ENCODE measurements around the gene AGBL4. TPM values are rescaled to one million over a fixed set of nuclear protein-coding genes. Genes with fewer than 3 reads are reported as not detected.

AGBL4 gene
- total and polyA plus RNA-seq, 8 donors = 0.32 to 1.3 (median 0.87) TPM

DNA sequence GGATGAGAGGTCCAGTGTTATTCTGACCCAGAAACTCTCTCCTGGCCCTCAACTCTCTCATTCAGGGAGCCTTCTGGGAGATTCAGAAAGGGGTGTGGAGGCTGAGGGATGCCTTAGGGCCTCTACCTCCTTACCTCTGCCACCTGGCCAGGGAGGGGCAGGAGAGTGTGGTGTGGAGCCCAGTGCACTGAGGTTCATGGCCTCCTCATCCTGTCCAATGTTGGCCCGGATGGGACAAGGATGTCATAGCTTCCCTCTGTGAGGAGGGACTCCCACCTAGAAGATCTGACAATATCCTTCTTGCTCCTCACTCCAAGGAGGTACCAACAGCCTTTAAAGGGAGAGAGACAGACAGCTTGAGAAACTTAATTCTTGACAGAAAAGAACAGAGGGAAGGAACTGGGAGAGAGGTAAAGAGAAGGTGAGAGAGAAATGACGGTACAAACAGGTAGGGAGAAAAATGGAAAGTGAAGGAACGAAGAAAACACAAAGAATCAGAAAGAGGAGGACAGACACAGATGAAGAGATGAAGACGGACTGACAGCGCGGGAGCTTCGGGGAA lies 1247.8 kb downstream of the AGBL4 start:
- Histone ChIP-seq H3K4me3 (peak overlapping the region; percentile 56 to 57), H3K9me3 (no peaks in the 10 kb centered on the region), H3K36me3 (no peaks in the 10 kb centered on the region), H3K27ac (peak overlapping the region in 1 of 2 donors; percentile 48), H3K4me1 (peaks cover 6 to 19% of the 10 kb centered on the region in 2 donors), H3K27me3 (peaks cover 0 to 8% of the 10 kb centered on the region in 2 donors)
- intact Hi-C loops (cut with DNase I) = no loop called here
- DNase-seq (no peak), ATAC-seq (peak; percentile 11)
- TF ChIP-seq, protein P1, sequence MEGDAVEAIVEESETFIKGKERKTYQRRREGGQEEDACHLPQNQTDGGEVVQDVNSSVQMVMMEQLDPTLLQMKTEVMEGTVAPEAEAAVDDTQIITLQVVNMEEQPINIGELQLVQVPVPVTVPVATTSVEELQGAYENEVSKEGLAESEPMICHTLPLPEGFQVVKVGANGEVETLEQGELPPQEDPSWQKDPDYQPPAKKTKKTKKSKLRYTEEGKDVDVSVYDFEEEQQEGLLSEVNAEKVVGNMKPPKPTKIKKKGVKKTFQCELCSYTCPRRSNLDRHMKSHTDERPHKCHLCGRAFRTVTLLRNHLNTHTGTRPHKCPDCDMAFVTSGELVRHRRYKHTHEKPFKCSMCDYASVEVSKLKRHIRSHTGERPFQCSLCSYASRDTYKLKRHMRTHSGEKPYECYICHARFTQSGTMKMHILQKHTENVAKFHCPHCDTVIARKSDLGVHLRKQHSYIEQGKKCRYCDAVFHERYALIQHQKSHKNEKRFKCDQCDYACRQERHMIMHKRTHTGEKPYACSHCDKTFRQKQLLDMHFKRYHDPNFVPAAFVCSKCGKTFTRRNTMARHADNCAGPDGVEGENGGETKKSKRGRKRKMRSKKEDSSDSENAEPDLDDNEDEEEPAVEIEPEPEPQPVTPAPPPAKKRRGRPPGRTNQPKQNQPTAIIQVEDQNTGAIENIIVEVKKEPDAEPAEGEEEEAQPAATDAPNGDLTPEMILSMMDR (IDR thresholded peaks at IDR 0.05) = no peak

- DNase-seq (no peak), ATAC-seq (no peak)
- no peak overlapping the region for H3K4me3 ChIP-seq
- H3K36me3 ChIP-seq = no peaks in the 10 kb centered on the region
- H3K9me3 ChIP-seq = no peaks in the 10 kb centered on the region
- H3K4me1 ChIP-seq = peaks cover 9 to 20% of the 10 kb centered on the region in 2 donors
- intact Hi-C loops (cut with DNase I) = no loop called here
- TF ChIP-seq, protein P1 (IDR thresholded peaks at IDR 0.05) = no peak
- no peak overlapping the region for H3K27ac ChIP-seq
- peaks cover 0 to 8% of the 10 kb centered on the region in 2 donors for H3K27me3 ChIP-seq
These were observed 1250.6 kb downstream of the AGBL4 start for GRCh38 chr1:48773133-48773532.

GRCh38 chr1:48772211-48772610 lies 1251.5 kb downstream of the AGBL4 start:
- H3K27ac ChIP-seq = no peak overlapping the region
- DNase-seq = no peak
- no peaks in the 10 kb centered on the region for H3K9me3 ChIP-seq
- H3K27me3 ChIP-seq = peaks cover 0 to 8% of the 10 kb centered on the region in 2 donors
- H3K4me1 ChIP-seq = peaks cover 9 to 24% of the 10 kb centered on the region in 2 donors
- ATAC-seq = no peak
- H3K4me3 ChIP-seq = no peak overlapping the region
- H3K36me3 ChIP-seq = no peaks in the 10 kb centered on the region
- intact Hi-C loops (cut with DNase I) = no loop called here
- TF ChIP-seq, protein P1 (IDR thresholded peaks at IDR 0.05) = no peak

DNA sequence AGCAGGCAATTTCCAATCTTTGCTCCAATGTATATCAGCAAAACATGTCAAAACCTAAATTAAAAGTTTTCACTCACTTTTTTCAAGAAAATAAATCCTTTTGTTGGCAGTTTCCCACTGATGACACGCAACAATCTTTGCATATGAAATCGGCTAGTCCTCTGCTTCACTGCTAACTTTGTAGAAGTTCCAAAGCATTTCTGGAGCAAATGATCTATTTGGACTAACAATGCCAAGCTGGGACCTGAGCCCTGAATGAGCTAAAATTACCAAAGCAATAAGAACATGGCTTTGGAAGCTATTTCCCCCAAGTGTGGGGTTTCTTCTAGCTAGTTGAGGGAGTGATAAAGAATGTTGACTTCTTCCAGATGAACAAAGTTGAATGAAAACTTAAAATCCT lies 1252.2 kb downstream of the AGBL4 start:
- intact Hi-C loops (cut with DNase I) = no loop called here
- DNase-seq (peak in 1 of 4 donors; percentile 58), ATAC-seq (no peak)
- Histone ChIP-seq H3K27ac (no peak overlapping the region), H3K4me1 (peaks cover 9 to 20% of the 10 kb centered on the region in 2 donors), H3K36me3 (no peaks in the 10 kb centered on the region), H3K4me3 (no peak overlapping the region), H3K9me3 (no peaks in the 10 kb centered on the region), H3K27me3 (peaks cover 0 to 5% of the 10 kb centered on the region in 2 donors)
- TF ChIP-seq, protein P1 (IDR thresholded peaks at IDR 0.05) = no peak

DNA sequence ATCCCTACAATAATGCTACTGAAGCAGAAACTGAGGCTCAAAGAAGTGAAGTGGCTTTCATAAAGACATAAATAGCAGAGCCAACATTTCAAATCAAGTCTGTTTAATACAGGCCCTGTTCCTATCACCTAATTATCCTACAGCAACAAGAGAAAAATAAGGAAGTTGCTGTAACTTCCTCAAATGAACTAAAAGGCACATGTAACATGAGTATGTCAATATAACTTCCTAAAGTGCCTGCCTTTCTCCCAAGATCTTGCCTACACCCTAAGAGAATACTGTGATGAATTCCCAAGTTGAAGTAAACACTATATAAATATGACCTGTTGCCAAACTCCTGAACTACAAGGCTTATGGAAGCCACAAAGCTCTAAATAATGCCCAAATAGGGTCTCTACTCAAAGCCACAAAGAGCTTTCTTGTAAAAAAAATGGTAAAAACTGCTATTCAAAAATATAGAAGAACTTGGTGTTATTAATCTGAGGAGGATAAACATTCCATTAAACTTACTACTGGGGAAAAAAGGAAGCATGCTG lies 1255.7 kb downstream of the AGBL4 start:
- intact Hi-C loops (cut with DNase I) = no loop called here
- no peaks in the 10 kb centered on the region for H3K9me3 ChIP-seq
- peaks cover 3 to 10% of the 10 kb centered on the region in 2 donors for H3K4me1 ChIP-seq
- H3K36me3 ChIP-seq = no peaks in the 10 kb centered on the region
- TF ChIP-seq, protein P1 (IDR thresholded peaks at IDR 0.05) = no peak
- no peak overlapping the region for H3K4me3 ChIP-seq
- no peaks in the 10 kb centered on the region for H3K27me3 ChIP-seq
- ATAC-seq (peak; percentile 58), DNase-seq (peak in 1 of 4 donors; percentile 32)
- no peak overlapping the region for H3K27ac ChIP-seq
